SK-N-SH (cell line): Measurements from ENCODE around the gene MAP6. TPM values are rescaled to one million over a fixed set of nuclear protein-coding genes. Genes with fewer than 3 reads are reported as not detected.
A peak's percentile ranks its signal among the peaks of the same experiment; 100 is the strongest.

ENCODE experiments used
- CTCF ChIA-PET: fragments of 300-600, 350-600 bp; formaldehyde crosslinking; extraction: SDS; loops from one replicate; lab custom pipeline; 2021; lab: Yijun Ruan, JAX
- POLR2A ChIA-PET: fragments of 350-600 bp; sonication (Branson Sonifier 250); formaldehyde crosslinking; extraction: SDS; loops from one replicate; lab custom pipeline; 2020; ENCODE audit warnings: antibody characterized with exemption, inconsistent platforms; lab: Yijun Ruan, JAX
- DNase-seq: peaks from one replicate; pipeline ENCODE4 v3.0.0; 2012
- H2AFZ ChIP-seq: fragments of 200-600 bp; sonication (generic); 2 replicates; pipeline ENCODE4 v1.8.1; 2016; ENCODE audit warnings: antibody characterized with exemption, mild to moderate bottlenecking, low read depth
- H3F3A ChIP-seq: fragments of 200-600 bp; sonication (generic); replicated peaks from 2 replicates; pipeline ENCODE3; 2016; ENCODE audit warnings: antibody characterized with exemption, mild to moderate bottlenecking; ENCODE audit not compliant: insufficient read depth
- H3K27ac ChIP-seq, 2 experiments: fragments of 200-500 bp in 1 of 2; fragments of 200-600 bp in 1 of 2; sonication (Bioruptor generic) in 1 of 2; sonication (generic), shearing (Covaris generic) in 1 of 2; 2 replicates each; pipeline versions ENCODE4 v1.5.1 to v1.6.1; 2014 to 2016; ENCODE audit warnings: low read depth in 2 of 2, inconsistent platforms in 1 of 2, low read length in 1 of 2, mild to moderate bottlenecking in 1 of 2, mixed read lengths in 1 of 2
- H3K27me3 ChIP-seq: fragments of 200-600 bp; sonication (generic), shearing (Covaris generic); 2 replicates; pipeline ENCODE4 v1.6.1; 2016; ENCODE audit warnings: mixed run types; ENCODE audit not compliant: insufficient read depth
- H3K36me3 ChIP-seq, 2 experiments: fragments of 200-500 bp in 1 of 2; fragments of 200-600 bp in 1 of 2; sonication (Bioruptor generic) in 1 of 2; sonication (generic) in 1 of 2; replicated peaks in 1 of 2; 2 replicates each; pipeline versions ENCODE3 to v1.5.1; 2014 to 2016; ENCODE audit warnings: low read length in 1 of 2, mild to moderate bottlenecking in 1 of 2; ENCODE audit not compliant: insufficient read depth in 2 of 2, control insufficient read depth in 1 of 2
- H3K4me1 ChIP-seq, 2 experiments: fragments of 200-500 bp in 1 of 2; fragments of 200-600 bp in 1 of 2; sonication (Bioruptor generic) in 1 of 2; sonication (generic), shearing (Covaris generic) in 1 of 2; 2 replicates each; pipeline versions ENCODE4 v1.5.1 to v1.6.1; 2014 to 2016; ENCODE audit warnings: low read depth in 1 of 2, low read length in 1 of 2, mixed run types in 1 of 2; ENCODE audit not compliant: insufficient read depth in 2 of 2, control insufficient read depth in 1 of 2
- H3K4me2 ChIP-seq: fragments of 200-600 bp; sonication (generic), shearing (Covaris generic); 2 replicates; pipeline ENCODE4 v1.6.1; 2017; ENCODE audit warnings: mixed run types
- H3K4me3 ChIP-seq, 2 experiments: fragments of 200-500 bp in 1 of 2; fragments of 200-600 bp in 1 of 2; sonication (Bioruptor generic) in 1 of 2; sonication (generic), shearing (Covaris generic) in 1 of 2; 2 replicates each; pipeline versions ENCODE4 v1.5.1 to v1.8.1; 2014 to 2016; ENCODE audit warnings: low read depth in 2 of 2, inconsistent platforms in 1 of 2, low read length in 1 of 2, mild to moderate bottlenecking in 1 of 2, mixed read lengths in 1 of 2, moderate library complexity in 1 of 2
- H3K79me2 ChIP-seq: fragments of 200-600 bp; sonication (generic); 2 replicates; pipeline ENCODE4 v1.8.1; 2017; ENCODE audit warnings: mild to moderate bottlenecking; ENCODE audit not compliant: insufficient read depth
- H3K9ac ChIP-seq: fragments of 200-600 bp; sonication (generic); 2 replicates; pipeline ENCODE4 v1.6.1; 2017; ENCODE audit warnings: mixed run types
- H3K9me2 ChIP-seq: fragments of 200-600 bp; sonication (generic); 2 replicates; pipeline ENCODE4 v1.6.1; 2017; ENCODE audit warnings: mixed run types
- H3K9me3 ChIP-seq: fragments of 200-600 bp; sonication (generic); 2 replicates; pipeline ENCODE4 v1.6.1; 2017; ENCODE audit warnings: mixed run types, mild to moderate bottlenecking, moderate library complexity
- H4K20me1 ChIP-seq: fragments of 200-600 bp; sonication (generic); 2 replicates; pipeline ENCODE4 v1.6.1; 2017; ENCODE audit warnings: mild to moderate bottlenecking, mixed run types; ENCODE audit not compliant: insufficient read depth
- CHD2 ChIP-seq: fragments of 150-350 bp; IDR thresholded peaks from 2 replicates; pipeline ENCODE4 v1.6.1; 2018; ENCODE audit warnings: low read length; ENCODE audit not compliant: partially characterized antibody
- ELF1 ChIP-seq: IDR thresholded peaks from 2 replicates; pipeline ENCODE4 v1.4.0; 2012
- FOSL2 ChIP-seq: IDR thresholded peaks from 2 replicates; pipeline ENCODE4 v1.4.0; 2012; ENCODE audit warnings: low read depth, mild to moderate bottlenecking, moderate library complexity, borderline replicate concordance
- MEF2A ChIP-seq: IDR thresholded peaks from 2 replicates; pipeline ENCODE4 v1.4.0; 2012; ENCODE audit warnings: low read depth, borderline replicate concordance
- NRF1 ChIP-seq: IDR thresholded peaks from 2 replicates; pipeline ENCODE4 v1.6.1; 2012; ENCODE audit warnings: low read depth, mild to moderate bottlenecking, low read length
- RXRA ChIP-seq: IDR thresholded peaks from 2 replicates; pipeline ENCODE4 v1.4.0; 2012; ENCODE audit warnings: low read depth, mild to moderate bottlenecking, borderline replicate concordance
- SMC3 ChIP-seq: IDR thresholded peaks from 2 replicates; pipeline ENCODE4 v1.6.1; 2012; ENCODE audit warnings: low read depth, low read length, improper control_type of control experiment
- TAF1 ChIP-seq: IDR thresholded peaks from 2 replicates; pipeline ENCODE4 v1.6.1; 2012; ENCODE audit warnings: low read depth, mild to moderate bottlenecking, low read length, moderate library complexity, borderline replicate concordance
- TCF12 ChIP-seq: IDR thresholded peaks from 2 replicates; pipeline ENCODE4 v1.4.0; 2012
- TEAD4 ChIP-seq: IDR thresholded peaks from 2 replicates; pipeline ENCODE4 v1.4.0; 2012; ENCODE audit warnings: mild to moderate bottlenecking, borderline replicate concordance; ENCODE audit not compliant: insufficient read depth
- USF2 ChIP-seq: fragments of 150-350 bp; IDR thresholded peaks from 2 replicates; pipeline ENCODE4 v1.6.1; 2017; ENCODE audit warnings: antibody characterized with exemption, low read length, low read depth, borderline replicate concordance
- WGBS: methylation state at CpG from one replicate; pipeline ENCODE4 v1.1.6; 2017; ENCODE audit warnings: low lambda C conversion rate; 5-methylcytosine and 5-hydroxymethylcytosine counted together
- polyA plus RNA-seq, 3 experiments: library from polyadenylated mRNA; depleted of rRNA; stranded (reverse); fragments of >200 nt; gene quantifications; 2 replicates each; pipeline ENCODE4 v1.2.3, GENCODE V29; 2012
- TF ChIP-seq, protein P1 (sequence below): fragments of 200-600 bp; sonication (generic); IDR thresholded peaks from 2 replicates; pipeline ENCODE4 v1.6.1; 2017; ENCODE audit warnings: antibody characterized with exemption, mild to moderate bottlenecking, moderate library complexity

The MAP6 gene
- polyA plus RNA-seq, 1 of the 3 experiments (the other 2 are of a cell fraction) = 11.1 TPM

DNA sequence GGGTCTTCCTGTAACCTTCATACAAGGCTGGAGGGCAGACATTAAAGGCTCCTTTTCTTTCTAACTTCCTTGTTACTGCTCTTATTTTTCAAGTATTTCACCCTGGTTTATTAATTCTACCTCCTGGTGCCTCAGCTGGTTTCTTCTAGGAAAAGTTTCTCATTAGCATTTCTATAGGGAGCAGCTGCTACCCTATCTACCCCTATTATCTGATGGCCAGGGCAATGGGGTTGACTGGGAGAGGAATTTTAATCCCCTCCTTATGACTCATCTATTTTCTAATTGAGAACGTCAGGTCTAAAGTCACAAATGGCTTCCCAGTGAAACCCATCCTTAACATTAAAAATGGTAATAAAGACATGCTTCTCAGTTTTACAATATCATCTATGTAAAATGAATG lies 5.0 kb downstream of the MAP6 start:
- 32% methylated on average over 1 of the region's 1 CpG for WGBS
- DNase-seq = no peak
- H3K4me3 ChIP-seq = no peak overlapping the region
- H4K20me1 ChIP-seq = no peaks in the 10 kb centered on the region
- peaks cover 6 to 12% of the 10 kb centered on the region in 2 experiments for H3K36me3 ChIP-seq
- peaks cover 17 to 21% of the 10 kb centered on the region in 2 experiments; a peak in 3 of 4 replicates for H3K4me1 ChIP-seq
- peaks cover 11% of the 10 kb centered on the region for H3F3A ChIP-seq
- H3K27me3 ChIP-seq = no peaks in the 10 kb centered on the region
- H3K4me2 ChIP-seq = no peak overlapping the region
- no peaks in the 10 kb centered on the region for H3K9me2 ChIP-seq
- ChIA-PET POLR2A (no interaction called here), CTCF (interaction anchor here (0.6 to 1.3 kb wide), 5 partner anchors 11 to 66 kb away, joined by 3 to 5 read pairs (median 3); no protein-coding TSS in a partner anchor)
- 0 out of 2 replicates have a peak, but pooled peaks cover 14% of the 10 kb centered on the region for H3K9me3 ChIP-seq
- no peaks in the 10 kb centered on the region for H3K79me2 ChIP-seq
- TF ChIP-seq TCF12 = 0 out of 2 replicates have a peak, but pooled peaks have one; percentile 7
- no peak for TF ChIP-seq CHD2
- no peak overlapping the region for H2AFZ ChIP-seq
- no peak overlapping the region for H3K27ac ChIP-seq
- no peak overlapping the region for H3K9ac ChIP-seq

GRCh38 chr11:75659836-75660235 lies 9.0 kb downstream of the MAP6 start:
- 86% methylated on average over 1 of the region's 1 CpG for WGBS
- Histone ChIP-seq H3K27ac (no peak overlapping the region), H2AFZ (no peak overlapping the region), H3K9ac (no peak overlapping the region), H3K9me2 (no peaks in the 10 kb centered on the region), H3F3A (peaks cover 9% of the 10 kb centered on the region), H4K20me1 (no peaks in the 10 kb centered on the region), H3K4me3 (no peak overlapping the region), H3K4me1 (peaks cover 19 to 29% of the 10 kb centered on the region in 2 experiments), H3K36me3 (peaks cover 6 to 12% of the 10 kb centered on the region in 2 experiments), H3K9me3 (0 out of 2 replicates have a peak, but pooled peaks cover 14% of the 10 kb centered on the region), H3K27me3 (no peaks in the 10 kb centered on the region), H3K4me2 (no peak overlapping the region), H3K79me2 (no peaks in the 10 kb centered on the region)
- TF ChIP-seq TCF12 = no peak
- TF ChIP-seq TEAD4 = no peak
- no peak for TF ChIP-seq RXRA
- no peak for TF ChIP-seq MEF2A
- TF ChIP-seq SMC3 = no peak
- no peak for TF ChIP-seq NRF1
- TF ChIP-seq FOSL2 = no peak
- TF ChIP-seq USF2 = no peak
- TF ChIP-seq TAF1 = no peak
- TF ChIP-seq ELF1 = no peak
- TF ChIP-seq, protein P1, sequence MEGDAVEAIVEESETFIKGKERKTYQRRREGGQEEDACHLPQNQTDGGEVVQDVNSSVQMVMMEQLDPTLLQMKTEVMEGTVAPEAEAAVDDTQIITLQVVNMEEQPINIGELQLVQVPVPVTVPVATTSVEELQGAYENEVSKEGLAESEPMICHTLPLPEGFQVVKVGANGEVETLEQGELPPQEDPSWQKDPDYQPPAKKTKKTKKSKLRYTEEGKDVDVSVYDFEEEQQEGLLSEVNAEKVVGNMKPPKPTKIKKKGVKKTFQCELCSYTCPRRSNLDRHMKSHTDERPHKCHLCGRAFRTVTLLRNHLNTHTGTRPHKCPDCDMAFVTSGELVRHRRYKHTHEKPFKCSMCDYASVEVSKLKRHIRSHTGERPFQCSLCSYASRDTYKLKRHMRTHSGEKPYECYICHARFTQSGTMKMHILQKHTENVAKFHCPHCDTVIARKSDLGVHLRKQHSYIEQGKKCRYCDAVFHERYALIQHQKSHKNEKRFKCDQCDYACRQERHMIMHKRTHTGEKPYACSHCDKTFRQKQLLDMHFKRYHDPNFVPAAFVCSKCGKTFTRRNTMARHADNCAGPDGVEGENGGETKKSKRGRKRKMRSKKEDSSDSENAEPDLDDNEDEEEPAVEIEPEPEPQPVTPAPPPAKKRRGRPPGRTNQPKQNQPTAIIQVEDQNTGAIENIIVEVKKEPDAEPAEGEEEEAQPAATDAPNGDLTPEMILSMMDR = no peak
- ChIA-PET POLR2A (no interaction called here), CTCF (interaction anchor here (0.9 kb wide), 1 partner anchor 61 kb away, joined by 4 read pairs; no protein-coding TSS in a partner anchor)
- DNase-seq = no peak
